ENCODE data around the gene AMOT.

DNA sequence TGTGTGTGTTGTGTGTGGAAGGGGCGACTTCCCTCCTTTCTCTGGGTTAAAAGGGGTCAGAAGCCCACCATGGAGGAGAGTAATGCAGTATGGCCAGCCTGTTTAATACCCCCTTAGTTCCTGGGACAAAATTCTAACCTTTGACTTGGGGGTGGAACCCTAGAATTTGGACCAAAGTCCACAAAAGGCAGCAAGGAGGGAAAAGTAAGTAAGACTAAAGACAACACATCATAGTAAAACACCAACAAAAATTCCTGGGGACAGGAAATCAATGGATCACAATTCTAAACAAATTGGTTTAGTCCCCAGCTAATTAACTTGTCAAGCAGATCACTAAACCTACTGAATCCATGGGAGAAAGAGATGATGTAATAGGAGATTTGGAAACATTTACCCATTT is 3.1 kb downstream of the AMOT start:
- TF ChIP-seq POLR2A (IDR thresholded peaks at IDR 0.05) = no peak
- TF ChIP-seq, protein P1, sequence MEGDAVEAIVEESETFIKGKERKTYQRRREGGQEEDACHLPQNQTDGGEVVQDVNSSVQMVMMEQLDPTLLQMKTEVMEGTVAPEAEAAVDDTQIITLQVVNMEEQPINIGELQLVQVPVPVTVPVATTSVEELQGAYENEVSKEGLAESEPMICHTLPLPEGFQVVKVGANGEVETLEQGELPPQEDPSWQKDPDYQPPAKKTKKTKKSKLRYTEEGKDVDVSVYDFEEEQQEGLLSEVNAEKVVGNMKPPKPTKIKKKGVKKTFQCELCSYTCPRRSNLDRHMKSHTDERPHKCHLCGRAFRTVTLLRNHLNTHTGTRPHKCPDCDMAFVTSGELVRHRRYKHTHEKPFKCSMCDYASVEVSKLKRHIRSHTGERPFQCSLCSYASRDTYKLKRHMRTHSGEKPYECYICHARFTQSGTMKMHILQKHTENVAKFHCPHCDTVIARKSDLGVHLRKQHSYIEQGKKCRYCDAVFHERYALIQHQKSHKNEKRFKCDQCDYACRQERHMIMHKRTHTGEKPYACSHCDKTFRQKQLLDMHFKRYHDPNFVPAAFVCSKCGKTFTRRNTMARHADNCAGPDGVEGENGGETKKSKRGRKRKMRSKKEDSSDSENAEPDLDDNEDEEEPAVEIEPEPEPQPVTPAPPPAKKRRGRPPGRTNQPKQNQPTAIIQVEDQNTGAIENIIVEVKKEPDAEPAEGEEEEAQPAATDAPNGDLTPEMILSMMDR (IDR thresholded peaks at IDR 0.05) = no peak
